H9 (cell line): Measurements from ENCODE around the gene SPOCK3. TPM values are rescaled to one million over a fixed set of nuclear protein-coding genes. Genes with fewer than 3 reads are reported as not detected.

Experiments used
- DNase-seq: peaks from one replicate; pipeline ENCODE4 v3.0.0-alpha.2; 2017
- H2AFZ ChIP-seq: one replicate; pipeline ENCODE4 v1.6.1; 2013; ENCODE audit warnings: mild to moderate bottlenecking, low read length, control low read depth, moderate library complexity
- H2AK5ac ChIP-seq: 2 replicates; pipeline ENCODE4 v1.6.1; 2013; ENCODE audit warnings: low read length, control low read depth, mixed read lengths; ENCODE audit not compliant: insufficient read length
- H2BK120ac ChIP-seq: one replicate; pipeline ENCODE4 v1.6.1; 2013; ENCODE audit warnings: low read depth, mild to moderate bottlenecking, low read length, control low read depth, inconsistent platforms; ENCODE audit not compliant: poor library complexity, severe bottlenecking
- H2BK12ac ChIP-seq: 2 replicates; pipeline ENCODE4 v1.6.1; 2013; ENCODE audit warnings: low read length, control low read depth, mixed read lengths, low read depth; ENCODE audit not compliant: insufficient read length
- H2BK15ac ChIP-seq: 2 replicates; pipeline ENCODE4 v1.6.1; 2013; ENCODE audit warnings: low read depth, low read length, control low read depth
- H2BK20ac ChIP-seq: one replicate; pipeline ENCODE4 v1.6.1; 2013; ENCODE audit warnings: low read depth, mild to moderate bottlenecking, low read length, control low read depth, inconsistent platforms; ENCODE audit not compliant: poor library complexity, severe bottlenecking
- H2BK5ac ChIP-seq: 2 replicates; pipeline ENCODE4 v1.6.1; 2013; ENCODE audit warnings: low read length, control low read depth, mixed read lengths; ENCODE audit not compliant: insufficient read length
- H3K14ac ChIP-seq: 2 replicates; pipeline ENCODE4 v1.6.1; 2013; ENCODE audit warnings: low read length, control low read depth; ENCODE audit not compliant: insufficient read depth
- H3K18ac ChIP-seq: 2 replicates; pipeline ENCODE4 v1.6.1; 2013; ENCODE audit warnings: low read depth, mild to moderate bottlenecking, mixed read lengths, low read length, control low read depth; ENCODE audit not compliant: insufficient read length
- H3K23ac ChIP-seq: 2 replicates; pipeline ENCODE4 v1.6.1; 2013; ENCODE audit warnings: low read length, control low read depth, mixed read lengths, low read depth; ENCODE audit not compliant: insufficient read length
- H3K23me2 ChIP-seq: 2 replicates; pipeline ENCODE4 v1.6.1; 2013; ENCODE audit warnings: low read depth, mild to moderate bottlenecking, mixed read lengths, low read length, control low read depth; ENCODE audit not compliant: insufficient read length, poor library complexity, severe bottlenecking
- H3K27ac ChIP-seq: 2 replicates; pipeline ENCODE4 v1.5.1; 2013; ENCODE audit warnings: low read length, control low read depth, mixed read lengths, low read depth; ENCODE audit not compliant: insufficient read length
- H3K27me3 ChIP-seq: 2 replicates; pipeline ENCODE4 v1.6.1; 2013; ENCODE audit warnings: low read length, control low read depth, inconsistent platforms; ENCODE audit not compliant: insufficient read depth
- H3K4ac ChIP-seq: 2 replicates; pipeline ENCODE4 v1.6.1; 2013; ENCODE audit warnings: low read depth, mild to moderate bottlenecking, control low read depth, inconsistent platforms, low read length, moderate library complexity
- H3K4me1 ChIP-seq: 2 replicates; pipeline ENCODE4 v1.6.1; 2013; ENCODE audit warnings: low read length, control low read depth, inconsistent platforms; ENCODE audit not compliant: insufficient read depth
- H3K4me2 ChIP-seq: 2 replicates; pipeline ENCODE4 v1.6.1; 2013; ENCODE audit warnings: low read length, control low read depth, mixed read lengths; ENCODE audit not compliant: insufficient read length, insufficient read depth
- H3K56ac ChIP-seq: 2 replicates; pipeline ENCODE4 v1.6.1; 2013; ENCODE audit warnings: low read depth, mild to moderate bottlenecking, mixed read lengths, low read length, control low read depth; ENCODE audit not compliant: insufficient read length
- H3K79me1 ChIP-seq: 2 replicates; pipeline ENCODE4 v1.6.1; 2013; ENCODE audit warnings: low read depth, mild to moderate bottlenecking, moderate library complexity, low read length, control low read depth, inconsistent platforms; ENCODE audit not compliant: insufficient read depth, poor library complexity, severe bottlenecking
- H3K79me2 ChIP-seq: 2 replicates; pipeline ENCODE4 v1.6.1; 2013; ENCODE audit warnings: low read length, control low read depth, inconsistent platforms; ENCODE audit not compliant: insufficient read depth
- H3K9ac ChIP-seq: 2 replicates; pipeline ENCODE4 v1.6.1; 2013; ENCODE audit warnings: low read length, control low read depth, mixed read lengths; ENCODE audit not compliant: insufficient read length; ENCODE audit errors: extremely low read depth
- H3K9me3 ChIP-seq: one replicate; pipeline ENCODE4 v1.6.1; 2013; ENCODE audit warnings: low read depth, low read length, inconsistent platforms; ENCODE audit not compliant: control insufficient read depth
- H3T11ph ChIP-seq: one replicate; pipeline ENCODE4 v1.6.1; 2013; ENCODE audit warnings: mild to moderate bottlenecking, low read length, control low read depth, inconsistent platforms
- H4K20me1 ChIP-seq: one replicate; pipeline ENCODE4 v1.6.1; 2013; ENCODE audit not compliant: control insufficient read depth, insufficient read length, insufficient read depth
- H4K5ac ChIP-seq: 2 replicates; pipeline ENCODE4 v1.6.1; 2013; ENCODE audit warnings: low read depth, mild to moderate bottlenecking, mixed read lengths, low read length, control low read depth; ENCODE audit not compliant: insufficient read length
- H4K8ac ChIP-seq: replicated peaks from 2 replicates; pipeline ENCODE4 v1.6.1; 2013; ENCODE audit warnings: low read length, control low read depth, mixed read lengths, low read depth; ENCODE audit not compliant: insufficient read length
- H4K91ac ChIP-seq: 2 replicates; pipeline ENCODE4 v1.6.1; 2013; ENCODE audit warnings: low read depth, mild to moderate bottlenecking, moderate library complexity, mixed read lengths, low read length, control low read depth; ENCODE audit not compliant: insufficient read length
- H3K27ac Mint-ChIP-seq, 3 experiments: 2 replicates in 2 of 3; 3 replicates in 1 of 3; pipeline ENCODE4 v1.8.0; 2020 to 2021; ENCODE audit warnings: mixed read lengths in 3 of 3, mild to moderate bottlenecking in 1 of 3, moderate library complexity in 1 of 3
- H3K27me3 Mint-ChIP-seq: 2 replicates; pipeline ENCODE4 v1.8.0; 2021; ENCODE audit warnings: low read depth, mild to moderate bottlenecking, moderate library complexity, mixed read lengths
- H3K36me3 Mint-ChIP-seq, 3 experiments: 2 replicates in 2 of 3; 3 replicates in 1 of 3; pipeline ENCODE4 v1.8.0; 2020 to 2021; ENCODE audit warnings: low read depth in 3 of 3, mixed read lengths in 3 of 3; ENCODE audit not compliant: insufficient read depth in 1 of 3
- H3K4me1 Mint-ChIP-seq, 2 experiments: 2 replicates each; pipeline ENCODE4 v1.8.0; 2020; ENCODE audit warnings: mixed read lengths in 2 of 2
- H3K4me3 Mint-ChIP-seq, 2 experiments: 2 replicates in 1 of 2; 3 replicates in 1 of 2; pipeline ENCODE4 v1.8.0; 2020 to 2021; ENCODE audit warnings: mild to moderate bottlenecking in 2 of 2, mixed read lengths in 2 of 2, moderate library complexity in 1 of 2
- H3K9me3 Mint-ChIP-seq, 2 experiments: 2 replicates in 1 of 2; 3 replicates in 1 of 2; pipeline ENCODE4 v1.8.0; 2020; ENCODE audit warnings: mild to moderate bottlenecking in 2 of 2, mixed read lengths in 2 of 2, moderate library complexity in 1 of 2
- WGBS: extraction: QIAGEN DNeasy Blood & Tissue Kit; methylation state at CpG from one replicate; pipeline ENCODE4 v1.1.7; 2013; ENCODE audit warnings: missing lambda C conversion rate, low lambda C conversion rate, mixed read lengths; ENCODE audit not compliant: insufficient read length; ENCODE audit errors: extremely low coverage; 5-methylcytosine and 5-hydroxymethylcytosine counted together
- total RNA-seq: library from RNA; stranded (reverse); gene quantifications from 2 replicates; pipeline ENCODE4 v1.2.1, GENCODE V29; 2021
- TF ChIP-seq, protein P1 (sequence below): fragments of 200-600 bp; sonication (generic); conservative IDR thresholded peaks from 3 replicates; pipeline ENCODE4 v1.8.0; 2021; ENCODE audit warnings: antibody characterized with exemption, mild to moderate bottlenecking

The SPOCK3 gene
- total RNA-seq, 1 experiment from 2014 or later = 0.28 TPM

DNA sequence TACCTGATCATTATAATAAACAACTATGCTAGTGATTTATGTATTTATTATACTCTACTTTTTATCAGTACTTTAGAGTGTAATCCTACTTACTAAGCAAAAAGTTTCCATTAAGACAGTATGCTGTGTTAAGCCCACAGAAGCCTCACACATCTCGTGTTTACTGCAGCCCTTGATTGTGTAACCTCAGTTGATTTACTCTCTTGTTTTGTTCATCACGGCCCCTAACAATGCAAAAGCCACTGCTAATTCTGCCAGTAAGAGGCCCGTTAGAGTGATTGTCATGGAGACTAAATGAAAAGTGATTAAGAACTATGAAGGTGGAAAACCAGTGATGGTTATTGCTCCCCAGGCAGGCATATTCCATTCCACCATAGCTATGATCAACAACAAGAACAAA lies 436.2 kb downstream of the SPOCK3 start:
- Histone ChIP-seq H2BK20ac (no peak overlapping the region), H2BK15ac (no peak overlapping the region), H3K79me2 (no peaks in the 10 kb centered on the region), H3K23me2 (no peaks in the 10 kb centered on the region), H2AFZ (no peak overlapping the region), H2BK5ac (no peak overlapping the region), H3T11ph (no peak overlapping the region), H4K91ac (no peak overlapping the region), H3K9ac (no peak overlapping the region), H2AK5ac (no peak overlapping the region), H3K23ac (no peak overlapping the region), H2BK120ac (no peak overlapping the region), H3K4ac (no peak overlapping the region), H3K4me1 (no peaks in the 10 kb centered on the region), H3K27me3 (no peaks in the 10 kb centered on the region), H3K79me1 (no peaks in the 10 kb centered on the region), H3K56ac (no peak overlapping the region), H4K8ac (no peak overlapping the region), H4K20me1 (no peaks in the 10 kb centered on the region), H4K5ac (no peak overlapping the region), H3K9me3 (no peaks in the 10 kb centered on the region), H3K14ac (no peak overlapping the region), H3K4me2 (no peak overlapping the region), H3K18ac (no peak overlapping the region), H2BK12ac (no peak overlapping the region), H3K27ac (no peak overlapping the region)
- peaks cover 0 to 9% (median 0%) of the 10 kb centered on the region in 3 experiments; a peak in 2 of 7 replicates for H3K36me3 Mint-ChIP-seq
- TF ChIP-seq, protein P1, sequence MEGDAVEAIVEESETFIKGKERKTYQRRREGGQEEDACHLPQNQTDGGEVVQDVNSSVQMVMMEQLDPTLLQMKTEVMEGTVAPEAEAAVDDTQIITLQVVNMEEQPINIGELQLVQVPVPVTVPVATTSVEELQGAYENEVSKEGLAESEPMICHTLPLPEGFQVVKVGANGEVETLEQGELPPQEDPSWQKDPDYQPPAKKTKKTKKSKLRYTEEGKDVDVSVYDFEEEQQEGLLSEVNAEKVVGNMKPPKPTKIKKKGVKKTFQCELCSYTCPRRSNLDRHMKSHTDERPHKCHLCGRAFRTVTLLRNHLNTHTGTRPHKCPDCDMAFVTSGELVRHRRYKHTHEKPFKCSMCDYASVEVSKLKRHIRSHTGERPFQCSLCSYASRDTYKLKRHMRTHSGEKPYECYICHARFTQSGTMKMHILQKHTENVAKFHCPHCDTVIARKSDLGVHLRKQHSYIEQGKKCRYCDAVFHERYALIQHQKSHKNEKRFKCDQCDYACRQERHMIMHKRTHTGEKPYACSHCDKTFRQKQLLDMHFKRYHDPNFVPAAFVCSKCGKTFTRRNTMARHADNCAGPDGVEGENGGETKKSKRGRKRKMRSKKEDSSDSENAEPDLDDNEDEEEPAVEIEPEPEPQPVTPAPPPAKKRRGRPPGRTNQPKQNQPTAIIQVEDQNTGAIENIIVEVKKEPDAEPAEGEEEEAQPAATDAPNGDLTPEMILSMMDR = no peak
- no peaks in the 10 kb centered on the region for H3K27me3 Mint-ChIP-seq
- DNase-seq = no peak
- WGBS = no CpG with 5 or more reads among the region's 3 CpGs
- no peak overlapping the region for H3K4me3 Mint-ChIP-seq
- H3K4me1 Mint-ChIP-seq = peaks cover 0 to 2% of the 10 kb centered on the region in 2 experiments; a peak in 1 of 4 replicates
- no peaks in the 10 kb centered on the region; a peak in 1 of 5 replicates for H3K9me3 Mint-ChIP-seq
- no peak overlapping the region for H3K27ac Mint-ChIP-seq
